GM18517 (cell line): ENCODE results near the gene CYSTM1.

Source experiments
- ATAC-seq: cut with Tn5 transposase; IDR thresholded peaks from one replicate; pipeline ENCODE4 v1.9.1; 2021; ENCODE audit warnings: mild to moderate bottlenecking, moderate library complexity; ENCODE audit not compliant: unreplicated experiment

Gene CYSTM1

GRCh38 chr5:140252470-140253126, 77.6 kb downstream of the CYSTM1 start:
- ATAC-seq, result no peak

GRCh38 chr5:140253985-140254384, 79.0 kb downstream of the CYSTM1 start:
- ATAC-seq, result no peak

- no peak for ATAC-seq
Observed at GRCh38 chr5:140255460-140256157, 80.6 kb downstream of the CYSTM1 start.

- ATAC-seq, result no peak
Observed at GRCh38 chr5:140256726-140257125, 81.7 kb downstream of the CYSTM1 start.

- no peak for ATAC-seq
Observed at GRCh38 chr5:140258016-140258415, 83.0 kb downstream of the CYSTM1 start.

GRCh38 chr5:140258873-140259272, 83.9 kb downstream of the CYSTM1 start:
- ATAC-seq, result no peak

GRCh38 chr5:140259500-140259899, 84.5 kb downstream of the CYSTM1 start:
- no peak for ATAC-seq

GRCh38 chr5:140260089-140260656, 85.2 kb downstream of the CYSTM1 start:
- ATAC-seq, result no peak

GRCh38 chr5:140261403-140262171, 86.6 kb downstream of the CYSTM1 start:
- no peak for ATAC-seq

- no peak for ATAC-seq
Observed at GRCh38 chr5:140262221-140262620, 87.2 kb downstream of the CYSTM1 start.

GRCh38 chr5:140262839-140263238, 87.9 kb downstream of the CYSTM1 start:
- no peak for ATAC-seq

GRCh38 chr5:140265845-140266244, 90.9 kb downstream of the CYSTM1 start:
- no peak for ATAC-seq

- ATAC-seq, result no peak
Observed at GRCh38 chr5:140266471-140267200, 91.6 kb downstream of the CYSTM1 start.

GRCh38 chr5:140267201-140267540, 92.2 kb downstream of the CYSTM1 start:
- no peak for ATAC-seq

GRCh38 chr5:140267559-140268018, 92.6 kb downstream of the CYSTM1 start:
- no peak for ATAC-seq

GRCh38 chr5:140270008-140270407, 95.0 kb downstream of the CYSTM1 start:
- no peak for ATAC-seq

- no peak for ATAC-seq
Observed at GRCh38 chr5:140273401-140273877, 98.5 kb downstream of the CYSTM1 start.

- ATAC-seq, result no peak
Observed at GRCh38 chr5:140275837-140276236, 100.8 kb downstream of the CYSTM1 start.

- no peak for ATAC-seq
Observed at GRCh38 chr5:140282266-140282665, 107.3 kb downstream of the CYSTM1 start.

GRCh38 chr5:140284013-140284412, 109.0 kb downstream of the CYSTM1 start:
- no peak for ATAC-seq

- ATAC-seq, result no peak
Observed at GRCh38 chr5:140286424-140286823, 111.4 kb downstream of the CYSTM1 start.
